ENCODE results near the gene SAA1.

Gene SAA1

DNA sequence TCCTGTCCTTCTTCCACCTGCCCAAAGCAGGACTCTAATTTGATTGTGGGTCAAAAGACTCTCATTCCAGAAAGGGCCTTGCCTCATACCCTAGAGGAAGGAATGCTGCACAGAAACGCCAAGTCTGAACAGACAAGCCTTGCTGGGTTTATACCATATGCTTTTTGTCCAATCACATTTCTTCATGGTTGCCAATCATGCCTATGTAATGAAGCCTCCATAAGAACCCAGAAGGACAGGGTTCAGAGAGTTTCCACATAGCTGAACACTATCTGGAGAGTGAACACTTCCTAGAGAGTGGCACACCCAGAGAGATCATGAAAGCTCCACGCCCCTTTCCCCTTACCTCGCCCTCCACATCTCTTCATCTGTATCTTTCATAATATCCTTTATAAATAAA lies 12.8 kb upstream of the SAA1 start:
- H3K36me3 ChIP-seq (ENCODE audit: low read length) = no peaks in the 10 kb centered on the region
- no peaks in the 10 kb centered on the region for H3K27me3 ChIP-seq (ENCODE audit: low read length)
- no peak overlapping the region for H3K4me2 ChIP-seq (ENCODE audit: low read depth, low read length, poor library complexity, severe bottlenecking)
- no peak overlapping the region for H3K9ac ChIP-seq (ENCODE audit: low read length)
- H3K4me3 ChIP-seq (ENCODE audit: insufficient read depth, low read length, poor library complexity, severe bottlenecking) = no peak overlapping the region
- no peaks in the 10 kb centered on the region for H4K20me1 ChIP-seq (ENCODE audit: low read depth, low read length)
- H3K79me2 ChIP-seq (ENCODE audit: insufficient read depth, low read length) = no peaks in the 10 kb centered on the region
- TF ChIP-seq, protein P1, sequence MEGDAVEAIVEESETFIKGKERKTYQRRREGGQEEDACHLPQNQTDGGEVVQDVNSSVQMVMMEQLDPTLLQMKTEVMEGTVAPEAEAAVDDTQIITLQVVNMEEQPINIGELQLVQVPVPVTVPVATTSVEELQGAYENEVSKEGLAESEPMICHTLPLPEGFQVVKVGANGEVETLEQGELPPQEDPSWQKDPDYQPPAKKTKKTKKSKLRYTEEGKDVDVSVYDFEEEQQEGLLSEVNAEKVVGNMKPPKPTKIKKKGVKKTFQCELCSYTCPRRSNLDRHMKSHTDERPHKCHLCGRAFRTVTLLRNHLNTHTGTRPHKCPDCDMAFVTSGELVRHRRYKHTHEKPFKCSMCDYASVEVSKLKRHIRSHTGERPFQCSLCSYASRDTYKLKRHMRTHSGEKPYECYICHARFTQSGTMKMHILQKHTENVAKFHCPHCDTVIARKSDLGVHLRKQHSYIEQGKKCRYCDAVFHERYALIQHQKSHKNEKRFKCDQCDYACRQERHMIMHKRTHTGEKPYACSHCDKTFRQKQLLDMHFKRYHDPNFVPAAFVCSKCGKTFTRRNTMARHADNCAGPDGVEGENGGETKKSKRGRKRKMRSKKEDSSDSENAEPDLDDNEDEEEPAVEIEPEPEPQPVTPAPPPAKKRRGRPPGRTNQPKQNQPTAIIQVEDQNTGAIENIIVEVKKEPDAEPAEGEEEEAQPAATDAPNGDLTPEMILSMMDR (IDR thresholded peaks at IDR 0.05; ENCODE audit: insufficient read depth, low read length, poor library complexity, severe bottlenecking) = no peak
- no peak for TF ChIP-seq EZH2phosphoT487 (conservative IDR thresholded peaks at IDR 0.05; ENCODE audit: low read length)
- H3F3A ChIP-seq (ENCODE audit: insufficient read depth) = no peaks in the 10 kb centered on the region
- H3K9me2 ChIP-seq (replicated peaks; ENCODE audit: insufficient read depth, low read length) = no peaks in the 10 kb centered on the region
- H3K27ac ChIP-seq (ENCODE audit: low read depth, low read length) = no peak overlapping the region
- no peaks in the 10 kb centered on the region for H3K9me3 ChIP-seq (ENCODE audit: insufficient read depth, low read length)
- no peak overlapping the region for H2AFZ ChIP-seq (ENCODE audit: low read depth, low read length, severe bottlenecking)

DNA sequence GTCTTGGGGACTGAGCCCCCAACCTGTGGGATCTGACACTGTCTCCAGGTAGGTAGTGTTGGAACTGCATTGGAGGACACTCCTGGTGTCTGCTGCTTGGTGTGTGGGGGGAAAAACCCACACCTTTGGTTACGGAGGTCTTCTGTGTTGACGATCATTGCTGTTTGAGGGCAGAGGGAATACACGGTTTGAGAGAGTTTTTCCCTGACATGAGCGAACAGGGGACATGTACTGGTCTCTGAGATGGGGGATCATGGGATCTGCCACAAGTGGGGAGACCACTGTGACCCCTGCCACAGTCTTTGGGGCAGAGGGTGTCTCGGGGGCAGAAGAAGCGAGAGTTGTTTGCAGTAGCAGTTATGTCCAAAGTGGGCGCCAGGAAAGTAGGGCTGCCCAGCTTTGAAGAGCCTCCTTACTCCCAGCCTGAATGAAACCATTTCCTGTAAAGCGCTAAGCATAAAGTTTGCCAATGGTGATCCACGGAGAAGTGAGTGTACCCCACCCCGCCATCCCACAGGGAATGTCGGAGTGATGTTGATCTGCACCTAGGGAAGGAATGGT lies 12.2 kb upstream of the SAA1 start:
- Histone ChIP-seq H3K27ac (ENCODE audit: low read depth, low read length) (no peak overlapping the region), H3F3A (ENCODE audit: insufficient read depth) (no peaks in the 10 kb centered on the region), H4K20me1 (ENCODE audit: low read depth, low read length) (no peaks in the 10 kb centered on the region), H3K36me3 (ENCODE audit: low read length) (no peaks in the 10 kb centered on the region), H3K9ac (ENCODE audit: low read length) (no peak overlapping the region), H3K9me3 (ENCODE audit: insufficient read depth, low read length) (no peaks in the 10 kb centered on the region), H2AFZ (ENCODE audit: low read depth, low read length, severe bottlenecking) (no peak overlapping the region), H3K79me2 (ENCODE audit: insufficient read depth, low read length) (no peaks in the 10 kb centered on the region), H3K9me2 (replicated peaks; ENCODE audit: insufficient read depth, low read length) (no peaks in the 10 kb centered on the region), H3K4me3 (ENCODE audit: insufficient read depth, low read length, poor library complexity, severe bottlenecking) (no peak overlapping the region), H3K4me2 (ENCODE audit: low read depth, low read length, poor library complexity, severe bottlenecking) (no peak overlapping the region), H3K27me3 (ENCODE audit: low read length) (no peaks in the 10 kb centered on the region)
- TF ChIP-seq EZH2phosphoT487 (conservative IDR thresholded peaks at IDR 0.05; ENCODE audit: low read length) = no peak
- TF ChIP-seq, protein P1 (IDR thresholded peaks at IDR 0.05; ENCODE audit: insufficient read depth, low read length, poor library complexity, severe bottlenecking) = no peak

DNA sequence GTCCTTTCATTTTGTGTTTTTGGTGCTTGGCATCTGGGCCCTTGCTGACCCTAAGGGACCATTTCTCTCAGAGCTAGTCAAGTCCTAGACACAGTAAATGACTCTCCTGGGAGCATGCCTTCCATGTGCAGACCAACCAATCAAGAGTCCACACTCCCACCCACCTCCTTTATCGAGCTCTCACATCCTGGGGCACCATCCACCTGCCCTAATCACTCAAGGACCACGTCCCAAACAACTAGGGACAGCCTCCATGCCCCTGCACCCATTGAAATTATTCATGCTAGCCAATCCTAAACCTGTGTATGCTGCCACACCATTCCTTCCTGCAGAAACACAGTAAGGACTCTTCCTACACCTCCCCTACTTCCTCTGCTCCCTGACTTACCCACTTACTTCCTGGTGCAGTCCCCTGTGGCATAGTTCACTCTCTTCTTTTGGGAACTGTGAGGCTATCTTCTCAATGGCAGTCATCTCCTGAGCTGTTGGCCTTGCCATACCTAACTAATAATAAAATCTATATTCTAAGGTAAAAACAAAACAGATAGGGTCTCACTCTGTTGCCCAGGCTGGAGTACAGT lies 11.2 kb upstream of the SAA1 start:
- Histone ChIP-seq H3K27ac (ENCODE audit: low read depth, low read length) (no peak overlapping the region), H3K9ac (ENCODE audit: low read length) (no peak overlapping the region), H3K9me2 (replicated peaks; ENCODE audit: insufficient read depth, low read length) (no peaks in the 10 kb centered on the region), H3K27me3 (ENCODE audit: low read length) (no peaks in the 10 kb centered on the region), H3F3A (ENCODE audit: insufficient read depth) (no peaks in the 10 kb centered on the region), H3K79me2 (ENCODE audit: insufficient read depth, low read length) (no peaks in the 10 kb centered on the region), H2AFZ (ENCODE audit: low read depth, low read length, severe bottlenecking) (no peak overlapping the region), H3K4me2 (ENCODE audit: low read depth, low read length, poor library complexity, severe bottlenecking) (no peak overlapping the region), H3K4me3 (ENCODE audit: insufficient read depth, low read length, poor library complexity, severe bottlenecking) (no peak overlapping the region), H3K36me3 (ENCODE audit: low read length) (no peaks in the 10 kb centered on the region), H4K20me1 (ENCODE audit: low read depth, low read length) (no peaks in the 10 kb centered on the region), H3K9me3 (ENCODE audit: insufficient read depth, low read length) (no peaks in the 10 kb centered on the region)
- TF ChIP-seq, protein P1 (IDR thresholded peaks at IDR 0.05; ENCODE audit: insufficient read depth, low read length, poor library complexity, severe bottlenecking) = no peak
- no peak for TF ChIP-seq EZH2phosphoT487 (conservative IDR thresholded peaks at IDR 0.05; ENCODE audit: low read length)
